K562 (cell line): ENCODE results near the gene KRTAP19-8. TPM values are rescaled to one million over a fixed set of nuclear protein-coding genes. Genes with fewer than 3 reads are reported as not detected.

Experiments used
- ATAC-seq: fragments of 200-7000 bp; cut with Tn5 transposase; 3 replicates; pipeline ENCODE4 v1.9.1; 2020; ENCODE audit warnings: moderate library complexity
- BruUV-seq: library from RNA; stranded (reverse); fragments of 400-500 nt; replicated peaks from 2 replicates; lab custom pipeline; 2021; lab: Mats Ljungman, UMichigan
- CTCF ChIA-PET: fragments of 300-600 bp; formaldehyde crosslinking; extraction: SDS; loops from one replicate; lab custom pipeline; 2021; ENCODE audit warnings: low intra/inter-chr PET ratio; lab: Yijun Ruan, JAX
- POLR2A ChIA-PET: fragments of 300-600, 350-650 bp; sonication (Branson Sonifier 250); formaldehyde crosslinking; extraction: SDS; loops from one replicate; lab custom pipeline; 2021; ENCODE audit warnings: antibody characterized with exemption, inconsistent platforms; lab: Yijun Ruan, JAX
- DNase-seq, 4 experiments: peaks; one replicate each; pipeline versions ENCODE4 v3.0.0 to v3.0.0-alpha.2; 2011 to 2018; ENCODE audit warnings: low spot score in 3 of 4, mixed read lengths in 3 of 4; ENCODE audit errors: extremely low read depth in 1 of 4
- FAIRE-seq: peaks from 2 replicates; lab custom pipeline; 2011; peaks lifted over from hg19 to GRCh38; lab: Jason Lieb, UNC
- H2AFZ ChIP-seq: 2 replicates; pipeline ENCODE4 v1.6.0; 2011; ENCODE audit warnings: low read depth, low read length, control low read depth, inconsistent platforms
- H3K27ac ChIP-seq: fragments of 200-600 bp; 3 replicates; pipeline ENCODE4 v1.8.0; 2011; ENCODE audit warnings: low read depth, mild to moderate bottlenecking, control low read depth, inconsistent platforms, low read length, moderate library complexity, mixed read lengths; ENCODE audit errors: extremely low read depth
- H3K27me3 ChIP-seq, 2 experiments: fragments of 300-600 bp in 1 of 2; 2 replicates in 1 of 2; 3 replicates in 1 of 2; pipeline versions ENCODE4 v1.6.0 to v1.8.0; 2011; ENCODE audit warnings: inconsistent platforms in 2 of 2, low read length in 2 of 2, mild to moderate bottlenecking in 1 of 2, mixed read lengths in 1 of 2, moderate library complexity in 1 of 2; ENCODE audit not compliant: control insufficient read depth in 2 of 2, insufficient read depth in 2 of 2
- H3K36me3 ChIP-seq: fragments of 300-600 bp; 3 replicates; pipeline ENCODE4 v1.8.0; 2011; ENCODE audit warnings: mild to moderate bottlenecking, low read length, inconsistent platforms; ENCODE audit not compliant: control insufficient read depth, insufficient read depth
- H3K4me1 ChIP-seq, 2 experiments: fragments of 200-600 bp in 1 of 2; replicated peaks in 1 of 2; 2 replicates in 1 of 2; 3 replicates in 1 of 2; pipeline versions ENCODE4 v1.5.1 to v1.8.0; 2011; ENCODE audit warnings: inconsistent platforms in 2 of 2, low read length in 2 of 2, mild to moderate bottlenecking in 1 of 2, mixed read lengths in 1 of 2, moderate library complexity in 1 of 2; ENCODE audit not compliant: control insufficient read depth in 2 of 2, insufficient read depth in 2 of 2
- H3K4me2 ChIP-seq: 2 replicates; pipeline ENCODE4 v1.6.1; 2011; ENCODE audit warnings: low read length, control low read depth, inconsistent platforms, mixed read lengths; ENCODE audit not compliant: insufficient read depth
- H3K4me3 ChIP-seq: fragments of 200-600 bp; sonication (generic), shearing (Covaris generic); 2 replicates; pipeline ENCODE4 v1.5.1; 2016; ENCODE audit warnings: control low read depth, inconsistent platforms
- H3K79me2 ChIP-seq: fragments of 200-600 bp; 3 replicates; pipeline ENCODE4 v1.8.0; 2011; ENCODE audit warnings: low read length, inconsistent platforms; ENCODE audit not compliant: control insufficient read depth, insufficient read depth
- H3K9ac ChIP-seq, 2 experiments: 2 replicates each; pipeline versions ENCODE4 v1.6.0 to v1.6.1; 2011; ENCODE audit warnings: low read depth in 2 of 2, low read length in 2 of 2, control low read depth in 1 of 2, inconsistent platforms in 1 of 2, mild to moderate bottlenecking in 1 of 2, mixed read lengths in 1 of 2; ENCODE audit not compliant: insufficient read depth in 1 of 2
- H3K9me1 ChIP-seq: one replicate; pipeline ENCODE4 v1.6.0; 2011; ENCODE audit warnings: inconsistent platforms, mild to moderate bottlenecking, low read length, moderate library complexity; ENCODE audit not compliant: control insufficient read depth, insufficient read depth
- H3K9me3 ChIP-seq: replicated peaks from 2 replicates; pipeline ENCODE4 v1.5.1; 2011; ENCODE audit warnings: low read depth, low read length, inconsistent platforms; ENCODE audit not compliant: control insufficient read depth, insufficient read depth
- H4K20me1 ChIP-seq: replicated peaks from 2 replicates; pipeline ENCODE4 v1.6.1; 2011; ENCODE audit warnings: low read length, inconsistent platforms, mixed read lengths; ENCODE audit not compliant: control insufficient read depth, insufficient read depth
- ADNP ChIP-seq: fragments of 200-800 bp; sonication (Bioruptor generic); IDR thresholded peaks from 2 replicates; pipeline ENCODE4 v1.6.1; 2016; ENCODE audit warnings: missing genetic modification characterization, missing compliant biosample characterization
- ARHGAP35 ChIP-seq: fragments of 450-650 bp; IDR thresholded peaks from 2 replicates; pipeline ENCODE4 v1.6.1; 2018; ENCODE audit not compliant: partially characterized antibody
- GTF2E2 ChIP-seq: fragments of 200-800 bp; sonication (Bioruptor generic); IDR thresholded peaks from 2 replicates; pipeline ENCODE4 v1.6.1; 2016; ENCODE audit warnings: missing genetic modification characterization, missing compliant biosample characterization
- KDM4B ChIP-seq, 2 experiments: fragments of 450-650 bp in 1 of 2; sonication (generic) in 1 of 2; IDR thresholded peaks; 2 replicates each; pipeline ENCODE4 v1.6.1; 2016 to 2017; ENCODE audit warnings: borderline replicate concordance in 2 of 2, antibody characterized with exemption in 1 of 2, low read depth in 1 of 2, mild to moderate bottlenecking in 1 of 2
- NR3C1 ChIP-seq: sonication (generic); formaldehyde crosslinking; IDR thresholded peaks from 2 replicates; pipeline ENCODE4 v1.8.1; 2022; ENCODE audit warnings: missing genetic modification reagents
- RCOR1 ChIP-seq, 2 experiments: IDR thresholded peaks; 2 replicates each; pipeline ENCODE4 v1.6.1; 2012; ENCODE audit warnings: low read depth in 2 of 2, low read length in 2 of 2, borderline replicate concordance in 1 of 2, improper control_type of control experiment in 1 of 2
- RFX1 ChIP-seq: fragments of 450-650 bp; IDR thresholded peaks from 2 replicates; pipeline ENCODE4 v1.6.1; 2016; ENCODE audit warnings: mild to moderate bottlenecking, moderate library complexity
- TAF1 ChIP-seq: IDR thresholded peaks from 2 replicates; pipeline ENCODE4 v1.6.1; 2011; ENCODE audit warnings: mild to moderate bottlenecking, low read length, moderate library complexity; ENCODE audit not compliant: insufficient read depth, control insufficient read depth, severe bottlenecking; ENCODE audit errors: extremely low read depth
- TEAD2 ChIP-seq: fragments of 450-650 bp; IDR thresholded peaks from 2 replicates; pipeline ENCODE4 v1.6.1; 2016; ENCODE audit warnings: missing genetic modification characterization, control low read depth, missing compliant biosample characterization
- THAP7 ChIP-seq: fragments of 250-450 bp; sonication (Bioruptor Pico); IDR thresholded peaks from 2 replicates; pipeline ENCODE4 v1.5.0; 2021
- ZNF507 ChIP-seq: conservative IDR thresholded peaks from 2 replicates; pipeline ENCODE4 v1.6.1; 2017; ENCODE audit warnings: missing genetic modification characterization, missing compliant biosample characterization
- ZNF766 ChIP-seq: fragments of 200-800 bp; sonication (Bioruptor generic); conservative IDR thresholded peaks from 2 replicates; pipeline ENCODE4 v1.6.1; 2016; ENCODE audit warnings: missing genetic modification characterization, missing compliant biosample characterization
- WGBS: fragments of 100-300 bp; shearing (Covaris generic); methylation state at CpG from one replicate; pipeline ENCODE4 v1.1.6; 2016; ENCODE audit warnings: low coverage, mixed read lengths; ENCODE audit not compliant: insufficient coverage; ENCODE audit errors: missing lambda C conversion rate; 5-methylcytosine and 5-hydroxymethylcytosine counted together
- in situ Hi-C: fragments of 300-500 bp; cut with MboI; formaldehyde crosslinking; loops from 4 replicates; pipeline ENCODE4 v1.15.0; 2018; ENCODE audit warnings: inconsistent platforms, mixed read lengths
- intact Hi-C: fragments of 100-400 bp; cut with micrococcal nuclease; formaldehyde crosslinking; loops from 2 replicates; pipeline ENCODE4 v1.14.2; 2022
- polyA plus RNA-seq, 8 experiments: library from polyadenylated mRNA; depleted of rRNA in 4 of 8; stranded (reverse) in 5 of 8; unstranded in 3 of 8; fragments of >200 nt; fragmentation: Nextera tagmentation in 2 of 8; fragmentation: Illumina TruSeq in 1 of 8; extraction: Ambion mirVana in 2 of 8; extraction: Trizol in 1 of 8; gene quantifications; 2 replicates each; pipeline versions ENCODE4 v1.2.1 to v1.2.3, GENCODE V29; 2011 to 2014; ENCODE audit warnings: inconsistent platforms in 1 of 8, missing spikeins in 1 of 8
- total RNA-seq, 7 experiments: library from RNA; depleted of rRNA in 6 of 7; stranded (reverse); fragments of >200 nt in 6 of 7; fragmentation: Illumina TruSeq in 2 of 7; extraction: Trizol in 2 of 7; gene quantifications; 2 replicates each; pipeline versions ENCODE4 v1.2.1 to v1.2.3, GENCODE V29; 2011 to 2021; ENCODE audit warnings: low replicate concordance in 1 of 7

The KRTAP19-8 gene
- total and polyA plus RNA-seq, 9 of the 15 experiments (the other 6 are each of a cell fraction or from before 2014, with no cell fraction given) = not detected

GRCh38 chr21:31012133-31013089 lies 25.9 kb downstream of the KRTAP19-8 start:
- Histone ChIP-seq H3K4me1 (no peaks in the 10 kb centered on the region), H3K9me1 (no peaks in the 10 kb centered on the region), H4K20me1 (no peaks in the 10 kb centered on the region), H3K79me2 (no peaks in the 10 kb centered on the region), H3K27me3 (no peaks in the 10 kb centered on the region), H3K4me2 (no peak overlapping the region), H2AFZ (no peak overlapping the region), H3K9ac (no peak overlapping the region), H3K36me3 (no peaks in the 10 kb centered on the region), H3K4me3 (no peak overlapping the region), H3K27ac (no peak overlapping the region), H3K9me3 (no peaks in the 10 kb centered on the region)
- ChIA-PET POLR2A (no interaction called here), CTCF (no interaction called here)
- no TSS peak for BruUV-seq
- TF ChIP-seq ARHGAP35 (no peak), ZNF766 (CRISPR knock-in tag) (no peak), ZNF507 (tag) (no peak), TEAD2 (tag) (no peak), NR3C1 (CRISPR knock-in tag) (no peak), RCOR1 (IDR thresholded peaks at IDR 0.05; ENCODE audit: borderline replicate concordance in 1 of 2, low read depth in 2 of 2, low read length in 2 of 2) (no peak), ADNP (tag) (no peak), TAF1 (no peak), RFX1 (no peak), KDM4B (IDR thresholded peaks at IDR 0.05; ENCODE audit: borderline replicate concordance in 2 of 2, low read depth in 1 of 2) (no peak), THAP7 (CRISPR knock-in tag) (no peak), GTF2E2 (tag) (no peak)
- FAIRE-seq (no peak), ATAC-seq (no peak), DNase-seq (no peak)
- in situ Hi-C loops (no loop called here), intact Hi-C loops (no loop called here)
- WGBS = 3% methylated on average over 4 of the region's 4 CpGs
